HepG2 (cell line): ENCODE measurements around the gene TNC. TPM values are rescaled to one million over a fixed set of nuclear protein-coding genes. Genes with fewer than 3 reads are reported as not detected.

Experiments used
- ATAC-seq: fragments of 200-7000 bp; cut with Tn5 transposase; 3 replicates; pipeline ENCODE4 v1.9.1; 2020; ENCODE audit warnings: mild to moderate bottlenecking, moderate library complexity
- BruUV-seq: library from RNA; stranded (reverse); fragments of 400-500 nt; replicated peaks from 2 replicates; lab custom pipeline; 2021; lab: Mats Ljungman, UMichigan
- CTCF ChIA-PET: fragments of 300-600 bp; formaldehyde crosslinking; extraction: SDS; loops from one replicate; lab custom pipeline; 2021; ENCODE audit warnings: low total read pairs, inconsistent platforms, low intra/inter-chr PET ratio; lab: Yijun Ruan, JAX
- POLR2A ChIA-PET: fragments of 350-600 bp; sonication (Branson Sonifier 250); formaldehyde crosslinking; loops from one replicate; lab custom pipeline; 2020; ENCODE audit warnings: antibody characterized with exemption, inconsistent platforms; lab: Yijun Ruan, JAX
- DNase-seq: peaks from one replicate; pipeline ENCODE4 v3.0.0-alpha.2; 2015; ENCODE audit warnings: low spot score
- FAIRE-seq: peaks from 3 replicates; lab custom pipeline; 2011; peaks lifted over from hg19 to GRCh38; lab: Jason Lieb, UNC
- H2AFZ ChIP-seq: one replicate; pipeline ENCODE4 v1.6.1; 2011; ENCODE audit warnings: low read length, inconsistent platforms
- H3K27ac ChIP-seq: fragments of 300-600 bp; 3 replicates; pipeline ENCODE4 v1.8.0; 2011; ENCODE audit warnings: mixed run types, mild to moderate bottlenecking, mixed read lengths, low read length, inconsistent platforms; ENCODE audit not compliant: insufficient read depth; ENCODE audit errors: extremely low read length
- H3K27me3 ChIP-seq, 2 experiments: fragments of 200-600 bp in 1 of 2; 2 replicates in 1 of 2; 3 replicates in 1 of 2; pipeline versions ENCODE4 v1.6.0 to v1.8.0; 2011; ENCODE audit warnings: low read length in 2 of 2, mild to moderate bottlenecking in 2 of 2, moderate library complexity in 2 of 2, inconsistent platforms in 1 of 2; ENCODE audit not compliant: insufficient read depth in 2 of 2, control insufficient read depth in 1 of 2
- H3K36me3 ChIP-seq, 2 experiments: fragments of 200-600 bp in 1 of 2; replicated peaks in 1 of 2; 2 replicates in 1 of 2; 3 replicates in 1 of 2; pipeline versions ENCODE4 v1.5.1 to v1.8.0; 2011; ENCODE audit warnings: low read length in 2 of 2, inconsistent platforms in 1 of 2; ENCODE audit not compliant: insufficient read depth in 2 of 2, control insufficient read depth in 1 of 2
- H3K4me1 ChIP-seq: 2 replicates; pipeline ENCODE4 v1.5.1; 2012; ENCODE audit warnings: low read length, inconsistent platforms; ENCODE audit not compliant: insufficient read depth
- H3K4me2 ChIP-seq: 2 replicates; pipeline ENCODE4 v1.6.0; 2011; ENCODE audit warnings: low read depth, low read length, inconsistent platforms
- H3K4me3 ChIP-seq, 3 experiments: fragments of 200-600 bp in 1 of 3; sonication (generic), shearing (Covaris generic) in 1 of 3; replicated peaks in 1 of 3; 2 replicates each; pipeline ENCODE4 v1.5.1; 2011 to 2016; ENCODE audit warnings: low read length in 3 of 3, inconsistent platforms in 2 of 3, low read depth in 2 of 3, mild to moderate bottlenecking in 2 of 3, control low read depth in 1 of 3, mixed read lengths in 1 of 3; ENCODE audit not compliant: insufficient read depth in 1 of 3
- H3K79me2 ChIP-seq: one replicate; pipeline ENCODE4 v1.6.1; 2011; ENCODE audit warnings: low read length, inconsistent platforms; ENCODE audit not compliant: insufficient read depth
- H3K9ac ChIP-seq: 2 replicates; pipeline ENCODE4 v1.6.0; 2011; ENCODE audit warnings: mild to moderate bottlenecking, low read depth, low read length, inconsistent platforms; ENCODE audit not compliant: insufficient read depth
- H3K9me3 ChIP-seq: 2 replicates; pipeline ENCODE4 v1.5.1; 2012; ENCODE audit warnings: mild to moderate bottlenecking, low read length
- H4K20me1 ChIP-seq: 2 replicates; pipeline ENCODE4 v1.6.0; 2011; ENCODE audit warnings: inconsistent platforms, mild to moderate bottlenecking, low read length, moderate library complexity; ENCODE audit not compliant: insufficient read depth
- CAMTA2 ChIP-seq: sonication (generic); formaldehyde crosslinking; IDR thresholded peaks from 2 replicates; pipeline ENCODE4 v1.4.0; 2020; ENCODE audit warnings: mild to moderate bottlenecking, missing genetic modification reagents, borderline replicate concordance
- GZF1 ChIP-seq: sonication (generic); formaldehyde crosslinking; IDR thresholded peaks from 2 replicates; pipeline ENCODE4 v1.5.1; 2020; ENCODE audit warnings: mild to moderate bottlenecking, missing genetic modification reagents
- KDM2A ChIP-seq: sonication (generic); formaldehyde crosslinking; IDR thresholded peaks from 2 replicates; pipeline ENCODE4 v1.4.0; 2020; ENCODE audit warnings: low read depth, missing genetic modification reagents, borderline replicate concordance
- MED1 ChIP-seq: sonication (generic); formaldehyde crosslinking; IDR thresholded peaks from 2 replicates; pipeline ENCODE4 v1.4.0; 2020; ENCODE audit warnings: missing genetic modification reagents
- TBP ChIP-seq: sonication (generic); formaldehyde crosslinking; IDR thresholded peaks from 2 replicates; pipeline ENCODE4 v1.5.0; 2020; ENCODE audit warnings: missing genetic modification reagents
- THAP7 ChIP-seq: sonication (generic); formaldehyde crosslinking; IDR thresholded peaks from 2 replicates; pipeline ENCODE4 v1.8.1; 2023; ENCODE audit warnings: mild to moderate bottlenecking, missing genetic modification reagents
- ZBTB1 ChIP-seq: sonication (generic); formaldehyde crosslinking; IDR thresholded peaks from 2 replicates; pipeline ENCODE4 v1.4.0; 2020; ENCODE audit warnings: missing genetic modification reagents, borderline replicate concordance
- ZNF318 ChIP-seq: sonication (generic); formaldehyde crosslinking; IDR thresholded peaks from 2 replicates; pipeline ENCODE4 v1.4.0; 2020; ENCODE audit warnings: mild to moderate bottlenecking, missing genetic modification reagents
- ZNF772 ChIP-seq: sonication (generic); formaldehyde crosslinking; IDR thresholded peaks from 2 replicates; pipeline ENCODE4 v1.5.0; 2020; ENCODE audit warnings: mild to moderate bottlenecking, missing genetic modification reagents
- WGBS: methylation state at CpG from one replicate; pipeline ENCODE4 v1.1.6; 2017; ENCODE audit warnings: low lambda C conversion rate; 5-methylcytosine and 5-hydroxymethylcytosine counted together
- in situ Hi-C: cut with HindIII; loops from 2 replicates; pipeline ENCODE4 v1.10.0; 2017; ENCODE audit warnings: low pct_unique_long_range_greater_than_20kb; ENCODE audit not compliant: extremely low pct_ligation_motif_present
- intact Hi-C: fragments of 100-400 bp; cut with micrococcal nuclease; formaldehyde crosslinking; loops from one replicate; pipeline ENCODE4 v1.10.0; 2022; ENCODE audit not compliant: unreplicated experiment
- polyA plus RNA-seq, 8 experiments: library from polyadenylated mRNA; depleted of rRNA in 3 of 8; stranded (reverse) in 7 of 8; unstranded in 1 of 8; fragments of >200 nt; fragmentation: Illumina TruSeq in 4 of 8; extraction: Trizol in 4 of 8; gene quantifications; 2 replicates each; pipeline versions ENCODE4 v1.2.1 to v1.2.3, GENCODE V29; 2011 to 2016; ENCODE audit warnings: low read depth in 4 of 8, missing spikeins in 1 of 8, mixed read lengths in 1 of 8; ENCODE audit not compliant: insufficient read depth in 1 of 8
- total RNA-seq, 5 experiments: library from RNA; depleted of rRNA; stranded (reverse); fragments of >200 nt; fragmentation: Illumina TruSeq; extraction: Trizol; gene quantifications; 2 replicates each; pipeline ENCODE4 v1.2.3, GENCODE V29; 2016; ENCODE audit warnings: low read depth in 1 of 5

The TNC gene
- total and polyA plus RNA-seq, 2 of the 13 experiments (the other 11 are each of a cell fraction or from before 2014, with no cell fraction given), result not detected

GRCh38 chr9:115014438-115014837 lies 103.5 kb downstream of the TNC start:
- no peaks in the 10 kb centered on the region for H3K36me3 ChIP-seq
- no peak overlapping the region for H3K4me3 ChIP-seq
- no peaks in the 10 kb centered on the region for H3K79me2 ChIP-seq
- H3K4me2 ChIP-seq, result no peak overlapping the region
- H3K27ac ChIP-seq, result no peak overlapping the region
- CTCF ChIA-PET, result interaction anchor here (1.2 to 3.9 kb wide), 4 partner anchors 276 to 352 kb away, joined by 3 to 46 read pairs (median 30); partner anchors contain the start of gene TEX48
- ATAC-seq (no peak), FAIRE-seq (no peak), DNase-seq (no peak)
- intact Hi-C loops (loop anchor here (1.0 to 10.0 kb wide), 5 partner anchors 103 to 610 kb away; no protein-coding TSS in a partner anchor), in situ Hi-C loops (loop anchor here (5.0 to 25.0 kb wide), 3 partner anchors 280 to 577 kb away; partner anchors contain the start of gene TEX48)
- no TSS peak for BruUV-seq
- POLR2A ChIA-PET, result no interaction called here
- H3K4me1 ChIP-seq, result no peaks in the 10 kb centered on the region
- no peak overlapping the region for H3K9ac ChIP-seq
- H3K27me3 ChIP-seq, result peaks cover 0 to 5% of the 10 kb centered on the region in 2 experiments; a peak in 1 of 5 replicates
- no peaks in the 10 kb centered on the region for H3K9me3 ChIP-seq
- H4K20me1 ChIP-seq, result no peaks in the 10 kb centered on the region
- 10% methylated on average over 3 of the region's 3 CpGs for WGBS
- no peak overlapping the region for H2AFZ ChIP-seq
- TF ChIP-seq ZBTB1 (CRISPR knock-in tag) (no peak), THAP7 (CRISPR knock-in tag) (no peak), ZNF772 (no peak), GZF1 (CRISPR knock-in tag) (no peak), MED1 (no peak), CAMTA2 (no peak), TBP (no peak), ZNF318 (no peak), KDM2A (no peak)
